OCI-LY1 (cell line): ENCODE measurements around the gene BMPR1A.

Experiments
- H2AFZ ChIP-seq: fragments of 200-600 bp; sonication (generic), shearing (Covaris generic); 2 replicates; pipeline ENCODE4 v1.6.0; 2014; ENCODE audit warnings: antibody characterized with exemption, mild to moderate bottlenecking, low read length
- H3F3A ChIP-seq: fragments of 200-600 bp; sonication (generic), shearing (Covaris generic); 2 replicates; pipeline ENCODE4 v1.6.0; 2014; ENCODE audit warnings: mild to moderate bottlenecking, antibody characterized with exemption, low read length, moderate library complexity; ENCODE audit not compliant: insufficient read depth
- H3K27ac ChIP-seq: fragments of 200-600 bp; sonication (generic); 2 replicates; pipeline ENCODE4 v1.5.1; 2014; ENCODE audit warnings: low read length, mixed run types, mild to moderate bottlenecking, low read depth; ENCODE audit not compliant: poor library complexity, severe bottlenecking
- H3K27me3 ChIP-seq: fragments of 200-600 bp; sonication (generic); 2 replicates; pipeline ENCODE4 v1.6.0; 2014; ENCODE audit warnings: antibody characterized with exemption, mild to moderate bottlenecking, low read length, moderate library complexity; ENCODE audit not compliant: insufficient read depth
- H3K36me3 ChIP-seq: fragments of 200-600 bp; sonication (generic); 2 replicates; pipeline ENCODE4 v1.6.1; 2014; ENCODE audit warnings: mild to moderate bottlenecking, antibody characterized with exemption, low read length, moderate library complexity, mixed read lengths; ENCODE audit not compliant: insufficient read depth
- H3K4me1 ChIP-seq: fragments of 200-600 bp; sonication (generic); 2 replicates; pipeline ENCODE4 v1.5.1; 2014; ENCODE audit warnings: mild to moderate bottlenecking, low read length, moderate library complexity; ENCODE audit not compliant: insufficient read depth, severe bottlenecking
- H3K4me2 ChIP-seq: fragments of 200-600 bp; sonication (generic), shearing (Covaris generic); 2 replicates; pipeline ENCODE4 v1.6.1; 2014; ENCODE audit warnings: low read length
- H3K4me3 ChIP-seq: fragments of 200-600 bp; sonication (generic); 2 replicates; pipeline ENCODE4 v1.5.1; 2014; ENCODE audit warnings: low read length, low read depth, mild to moderate bottlenecking, mixed read lengths; ENCODE audit not compliant: poor library complexity, severe bottlenecking
- H3K79me2 ChIP-seq: fragments of 200-600 bp; shearing (Covaris generic); 2 replicates; pipeline ENCODE4 v1.6.1; 2016; ENCODE audit warnings: mixed run types, low read length, mixed read lengths; ENCODE audit not compliant: insufficient read depth
- H3K9ac ChIP-seq: fragments of 200-600 bp; sonication (generic), shearing (Covaris generic); 2 replicates; pipeline ENCODE4 v1.6.1; 2014; ENCODE audit warnings: mild to moderate bottlenecking, low read length, mixed read lengths
- H3K9me2 ChIP-seq: fragments of 200-600 bp; sonication (generic), shearing (Covaris generic); 2 replicates; pipeline ENCODE4 v1.6.1; 2014; ENCODE audit warnings: low read depth, mild to moderate bottlenecking, low read length, mixed read lengths
- H3K9me3 ChIP-seq: fragments of 200-600 bp; shearing (Covaris generic); 2 replicates; pipeline ENCODE4 v1.6.1; 2014; ENCODE audit warnings: low read length, mixed read lengths
- H4K20me1 ChIP-seq: fragments of 200-600 bp; sonication (generic), shearing (Covaris generic); 2 replicates; pipeline ENCODE4 v1.6.0; 2016; ENCODE audit warnings: mild to moderate bottlenecking, low read length; ENCODE audit not compliant: insufficient read depth
- CTCF ChIP-seq: fragments of 200-600 bp; sonication (generic), shearing (Covaris generic); IDR thresholded peaks from 2 replicates; pipeline ENCODE4 v1.5.1; 2017; ENCODE audit warnings: mild to moderate bottlenecking, antibody characterized with exemption, low read length, moderate library complexity, mixed read lengths
- EZH2 ChIP-seq: fragments of 200-600 bp; sonication (generic), shearing (Covaris generic); IDR thresholded peaks from 2 replicates; pipeline ENCODE4 v1.8.0; 2017; ENCODE audit warnings: borderline replicate concordance, mixed run types, mild to moderate bottlenecking, antibody characterized with exemption, low read length, moderate library complexity, mixed read lengths

Gene BMPR1A

GRCh38 chr10:86769991-86770390 lies 13.6 kb downstream of the BMPR1A start:
- Histone ChIP-seq H3K27me3 (no peaks in the 10 kb centered on the region), H4K20me1 (0 out of 2 replicates have a peak, but pooled peaks cover 3% of the 10 kb centered on the region), H3K9ac (no peak overlapping the region), H3F3A (no peaks in the 10 kb centered on the region), H3K9me3 (no peaks in the 10 kb centered on the region), H3K27ac (no peak overlapping the region), H3K36me3 (no peaks in the 10 kb centered on the region), H3K4me1 (no peaks in the 10 kb centered on the region), H3K9me2 (no peaks in the 10 kb centered on the region), H2AFZ (no peak overlapping the region), H3K4me2 (no peak overlapping the region), H3K4me3 (no peak overlapping the region), H3K79me2 (no peaks in the 10 kb centered on the region)
- TF ChIP-seq EZH2: no peak
- no peak for TF ChIP-seq CTCF

DNA sequence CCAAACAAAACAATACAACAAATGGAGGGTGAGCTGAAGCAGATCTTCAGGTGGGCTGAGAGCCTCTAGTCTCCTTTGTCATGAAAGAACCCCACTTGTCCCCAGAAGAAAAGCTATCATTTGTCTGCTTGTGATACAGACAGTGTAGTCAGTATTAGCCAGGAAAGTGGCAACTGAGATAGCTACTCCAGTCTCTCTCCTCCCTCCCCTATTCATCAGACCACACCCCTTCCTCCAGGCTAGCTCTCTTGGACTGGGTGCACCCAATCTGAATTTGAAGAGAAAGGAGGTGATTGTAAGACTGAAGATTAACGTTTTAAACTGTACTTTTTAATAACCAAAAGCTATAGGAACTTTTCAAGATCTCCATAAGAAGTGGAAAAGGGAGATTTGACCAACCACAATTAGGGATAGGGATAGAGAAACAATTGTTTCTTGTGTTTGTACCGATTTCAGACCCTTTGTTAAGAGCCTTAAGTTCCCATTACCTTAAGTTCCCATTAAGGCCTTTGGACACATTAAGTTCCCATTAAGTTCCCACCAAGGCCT lies 14.1 kb downstream of the BMPR1A start:
- Histone ChIP-seq H3K27ac (no peak overlapping the region), H3K36me3 (no peaks in the 10 kb centered on the region), H3F3A (no peaks in the 10 kb centered on the region), H3K79me2 (no peaks in the 10 kb centered on the region), H3K27me3 (no peaks in the 10 kb centered on the region), H4K20me1 (0 out of 2 replicates have a peak, but pooled peaks cover 3% of the 10 kb centered on the region), H2AFZ (no peak overlapping the region), H3K9ac (no peak overlapping the region), H3K4me3 (no peak overlapping the region), H3K4me1 (no peaks in the 10 kb centered on the region), H3K9me3 (no peaks in the 10 kb centered on the region), H3K4me2 (no peak overlapping the region), H3K9me2 (no peaks in the 10 kb centered on the region)
- TF ChIP-seq EZH2 (no peak), CTCF (no peak)

GRCh38 chr10:86773498-86773897 lies 17.1 kb downstream of the BMPR1A start:
- H3K79me2 ChIP-seq: no peaks in the 10 kb centered on the region
- H3K4me1 ChIP-seq: no peaks in the 10 kb centered on the region

More at GRCh38 chr10:86773498-86773897, 17.1 kb downstream of the BMPR1A start:
- Histone ChIP-seq H3K4me2 (no peak overlapping the region), H4K20me1 (0 out of 2 replicates have a peak, but pooled peaks cover 3% of the 10 kb centered on the region), H3K9me2 (no peaks in the 10 kb centered on the region), H2AFZ (no peak overlapping the region), H3K27ac (no peak overlapping the region), H3K9ac (no peak overlapping the region), H3F3A (no peaks in the 10 kb centered on the region), H3K36me3 (no peaks in the 10 kb centered on the region), H3K4me3 (no peak overlapping the region), H3K9me3 (no peaks in the 10 kb centered on the region), H3K27me3 (no peaks in the 10 kb centered on the region)
- TF ChIP-seq CTCF (no peak), EZH2 (no peak)
